OCI-LY1 (cell line): Measurements from ENCODE around the gene C11orf52.

ENCODE experiments used
- EZH2 ChIP-seq: fragments of 200-600 bp; sonication (generic), shearing (Covaris generic); IDR thresholded peaks from 2 replicates; pipeline ENCODE4 v1.8.0; 2017; ENCODE audit warnings: borderline replicate concordance, mixed run types, mild to moderate bottlenecking, antibody characterized with exemption, low read length, moderate library complexity, mixed read lengths
- TF ChIP-seq, protein P1 (sequence below): fragments of 200-600 bp; sonication (generic), shearing (Covaris generic); IDR thresholded peaks from 2 replicates; pipeline ENCODE4 v1.5.1; 2017; ENCODE audit warnings: mild to moderate bottlenecking, antibody characterized with exemption, low read length, moderate library complexity, mixed read lengths

GRCh38 chr11:111870522-111870885, 48.2 kb upstream of the C11orf52 start:
- no peak for TF ChIP-seq EZH2
- TF ChIP-seq, protein P1, sequence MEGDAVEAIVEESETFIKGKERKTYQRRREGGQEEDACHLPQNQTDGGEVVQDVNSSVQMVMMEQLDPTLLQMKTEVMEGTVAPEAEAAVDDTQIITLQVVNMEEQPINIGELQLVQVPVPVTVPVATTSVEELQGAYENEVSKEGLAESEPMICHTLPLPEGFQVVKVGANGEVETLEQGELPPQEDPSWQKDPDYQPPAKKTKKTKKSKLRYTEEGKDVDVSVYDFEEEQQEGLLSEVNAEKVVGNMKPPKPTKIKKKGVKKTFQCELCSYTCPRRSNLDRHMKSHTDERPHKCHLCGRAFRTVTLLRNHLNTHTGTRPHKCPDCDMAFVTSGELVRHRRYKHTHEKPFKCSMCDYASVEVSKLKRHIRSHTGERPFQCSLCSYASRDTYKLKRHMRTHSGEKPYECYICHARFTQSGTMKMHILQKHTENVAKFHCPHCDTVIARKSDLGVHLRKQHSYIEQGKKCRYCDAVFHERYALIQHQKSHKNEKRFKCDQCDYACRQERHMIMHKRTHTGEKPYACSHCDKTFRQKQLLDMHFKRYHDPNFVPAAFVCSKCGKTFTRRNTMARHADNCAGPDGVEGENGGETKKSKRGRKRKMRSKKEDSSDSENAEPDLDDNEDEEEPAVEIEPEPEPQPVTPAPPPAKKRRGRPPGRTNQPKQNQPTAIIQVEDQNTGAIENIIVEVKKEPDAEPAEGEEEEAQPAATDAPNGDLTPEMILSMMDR = no peak
